Neutrophil (primary cell): Measurements from ENCODE around the gene PSD2.

Experiments
- H3K27ac ChIP-seq: fragments of 200-600 bp; sonication (generic); 2 replicates; pipeline ENCODE4 v1.5.1; 2016; ENCODE audit warnings: mild to moderate bottlenecking, moderate library complexity
- H3K27me3 ChIP-seq: fragments of 200-600 bp; sonication (generic); 2 replicates; pipeline ENCODE4 v1.6.0; 2016; ENCODE audit warnings: mild to moderate bottlenecking
- H3K36me3 ChIP-seq: fragments of 200-600 bp; sonication (generic); 2 replicates; pipeline ENCODE4 v1.5.1; 2017
- H3K4me1 ChIP-seq, 2 experiments: fragments of 200-600 bp in 1 of 2; sonication (generic) in 1 of 2; 1 replicate in 1 of 2; 2 replicates in 1 of 2; pipeline versions ENCODE4 v1.5.1 to v1.6.1; 2013 to 2016; ENCODE audit warnings: low read depth in 1 of 2, low read length in 1 of 2, mild to moderate bottlenecking in 1 of 2, moderate library complexity in 1 of 2; ENCODE audit not compliant: control insufficient read depth in 1 of 2, insufficient read depth in 1 of 2
- H3K4me3 ChIP-seq, 2 experiments: fragments of 200-600 bp in 1 of 2; sonication (generic) in 1 of 2; 1 replicate in 1 of 2; 2 replicates in 1 of 2; pipeline ENCODE4 v1.5.1; 2013 to 2016; ENCODE audit warnings: low read depth in 1 of 2, low read length in 1 of 2, mild to moderate bottlenecking in 1 of 2, moderate library complexity in 1 of 2
- H3K9me3 ChIP-seq: fragments of 200-600 bp; sonication (generic); 2 replicates; pipeline ENCODE4 v1.5.1; 2016
- TF ChIP-seq, protein P1 (sequence below): fragments of 200-600 bp; sonication (generic); IDR thresholded peaks from 2 replicates; pipeline ENCODE4 v1.5.1; 2016; ENCODE audit warnings: antibody characterized with exemption

Gene PSD2

GRCh38 chr5:139839232-139839815, 43.7 kb downstream of the PSD2 start:
- Histone ChIP-seq H3K27me3 (peaks cover 24% of the 10 kb centered on the region), H3K4me1 (no peaks in the 10 kb centered on the region), H3K4me3 (no peak overlapping the region), H3K27ac (no peak overlapping the region), H3K36me3 (no peaks in the 10 kb centered on the region), H3K9me3 (no peaks in the 10 kb centered on the region)
- TF ChIP-seq, protein P1, sequence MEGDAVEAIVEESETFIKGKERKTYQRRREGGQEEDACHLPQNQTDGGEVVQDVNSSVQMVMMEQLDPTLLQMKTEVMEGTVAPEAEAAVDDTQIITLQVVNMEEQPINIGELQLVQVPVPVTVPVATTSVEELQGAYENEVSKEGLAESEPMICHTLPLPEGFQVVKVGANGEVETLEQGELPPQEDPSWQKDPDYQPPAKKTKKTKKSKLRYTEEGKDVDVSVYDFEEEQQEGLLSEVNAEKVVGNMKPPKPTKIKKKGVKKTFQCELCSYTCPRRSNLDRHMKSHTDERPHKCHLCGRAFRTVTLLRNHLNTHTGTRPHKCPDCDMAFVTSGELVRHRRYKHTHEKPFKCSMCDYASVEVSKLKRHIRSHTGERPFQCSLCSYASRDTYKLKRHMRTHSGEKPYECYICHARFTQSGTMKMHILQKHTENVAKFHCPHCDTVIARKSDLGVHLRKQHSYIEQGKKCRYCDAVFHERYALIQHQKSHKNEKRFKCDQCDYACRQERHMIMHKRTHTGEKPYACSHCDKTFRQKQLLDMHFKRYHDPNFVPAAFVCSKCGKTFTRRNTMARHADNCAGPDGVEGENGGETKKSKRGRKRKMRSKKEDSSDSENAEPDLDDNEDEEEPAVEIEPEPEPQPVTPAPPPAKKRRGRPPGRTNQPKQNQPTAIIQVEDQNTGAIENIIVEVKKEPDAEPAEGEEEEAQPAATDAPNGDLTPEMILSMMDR = no peak

GRCh38 chr5:139839918-139840317, 44.3 kb downstream of the PSD2 start:
- TF ChIP-seq, protein P1 = no peak
- Histone ChIP-seq H3K27me3 (peaks cover 26% of the 10 kb centered on the region), H3K4me3 (no peak overlapping the region)

GRCh38 chr5:139841549-139841948, 45.9 kb downstream of the PSD2 start:
- Histone ChIP-seq H3K27me3 (peaks cover 36% of the 10 kb centered on the region), H3K4me1 (no peaks in the 10 kb centered on the region), H3K4me3 (no peak overlapping the region), H3K27ac (no peak overlapping the region), H3K36me3 (no peaks in the 10 kb centered on the region), H3K9me3 (no peaks in the 10 kb centered on the region)
- TF ChIP-seq, protein P1 = no peak

More at GRCh38 chr5:139839918-139840317, 44.3 kb downstream of the PSD2 start:
- Histone ChIP-seq H3K36me3 (no peaks in the 10 kb centered on the region), H3K27ac (no peak overlapping the region), H3K4me1 (no peaks in the 10 kb centered on the region), H3K9me3 (no peaks in the 10 kb centered on the region)

DNA sequence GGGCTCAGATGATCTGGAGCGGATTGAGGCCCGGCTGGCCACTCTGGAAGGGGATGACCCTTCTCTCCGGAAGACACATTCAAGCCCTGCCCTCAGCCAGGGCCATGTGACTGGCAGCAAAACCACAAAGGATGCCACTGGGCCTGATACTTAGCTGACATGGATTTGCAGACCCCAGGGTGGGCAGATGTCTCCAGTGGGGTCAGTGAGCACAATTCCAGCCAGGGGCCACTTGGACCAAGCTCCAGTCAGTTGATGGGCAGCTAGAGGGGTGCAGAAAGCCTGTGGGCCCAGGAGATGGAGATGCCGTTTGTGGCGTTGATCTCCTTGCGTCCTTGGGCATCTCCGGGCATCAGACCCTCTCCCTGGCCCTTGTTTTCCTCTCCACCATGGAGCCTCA, 46.7 kb downstream of the PSD2 start:
- TF ChIP-seq, protein P1 = no peak
- H3K27ac ChIP-seq = no peak overlapping the region
- H3K36me3 ChIP-seq = no peaks in the 10 kb centered on the region
- H3K4me3 ChIP-seq = no peak overlapping the region
- H3K4me1 ChIP-seq = no peaks in the 10 kb centered on the region
- H3K27me3 ChIP-seq = peaks cover 44% of the 10 kb centered on the region
- H3K9me3 ChIP-seq = no peaks in the 10 kb centered on the region

GRCh38 chr5:139843991-139844390, 48.4 kb downstream of the PSD2 start:
- peaks cover 61% of the 10 kb centered on the region for H3K27me3 ChIP-seq
- no peak overlapping the region for H3K27ac ChIP-seq
- peaks cover 0 to 7% of the 10 kb centered on the region in 2 experiments for H3K4me1 ChIP-seq
- H3K4me3 ChIP-seq = no peak overlapping the region
- H3K9me3 ChIP-seq = no peaks in the 10 kb centered on the region
- TF ChIP-seq, protein P1 = no peak
- H3K36me3 ChIP-seq = no peaks in the 10 kb centered on the region
